Chondrocyte (in vitro differentiated cells): ENCODE data around the gene URB2. TPM values are rescaled to one million over a fixed set of nuclear protein-coding genes. Genes with fewer than 3 reads are reported as not detected.
A peak's percentile ranks its signal among the peaks of the same experiment; 100 is the strongest.
"Not testable (repeated sequence)": the region's sequence is repeated elsewhere in the genome, so short reads cannot be mapped to it uniquely, and the experiment has no call there.

Experiments
- DNase-seq: peaks from one replicate; pipeline ENCODE4 v3.0.0; 2021; ENCODE audit warnings: mixed read lengths, low spot score
- H3K27ac Mint-ChIP-seq: one replicate; pipeline ENCODE4 v1.8.0; 2021; ENCODE audit warnings: mild to moderate bottlenecking, moderate library complexity, mixed read lengths; ENCODE audit not compliant: unreplicated experiment
- H3K27me3 Mint-ChIP-seq: 2 replicates; pipeline ENCODE4 v1.8.0; 2021; ENCODE audit warnings: low read depth, mixed read lengths
- H3K36me3 Mint-ChIP-seq: 2 replicates; pipeline ENCODE4 v1.8.0; 2021; ENCODE audit warnings: low read depth, mixed read lengths
- H3K4me1 Mint-ChIP-seq: 2 replicates; pipeline ENCODE4 v1.8.0; 2021; ENCODE audit warnings: low read depth, mild to moderate bottlenecking, mixed read lengths
- H3K4me3 Mint-ChIP-seq: one replicate; pipeline ENCODE4 v1.8.0; 2021; ENCODE audit warnings: mild to moderate bottlenecking, moderate library complexity, mixed read lengths; ENCODE audit not compliant: unreplicated experiment
- H3K9me3 Mint-ChIP-seq: 2 replicates; pipeline ENCODE4 v1.8.0; 2021; ENCODE audit warnings: low read depth, mixed read lengths
- CTCF ChIP-seq: fragments of 200-600 bp; sonication (generic); IDR thresholded peaks from 2 replicates; pipeline ENCODE4 v1.5.0; 2021; ENCODE audit warnings: antibody characterized with exemption, mild to moderate bottlenecking, moderate library complexity
- total RNA-seq: library from RNA; stranded (reverse); gene quantifications from 3 replicates; pipeline ENCODE4 v1.2.1, GENCODE V29; 2021

The URB2 gene
- total RNA-seq, 1 donor from 2014 or later = 8.4 TPM

- peaks cover 40% of the 10 kb centered on the region for H3K4me1 Mint-ChIP-seq
- TF ChIP-seq CTCF = peak; percentile 30
- H3K4me3 Mint-ChIP-seq = no peak overlapping the region
- peak overlapping the region; percentile 92 for H3K27ac Mint-ChIP-seq
- no peak for DNase-seq
- no peaks in the 10 kb centered on the region for H3K36me3 Mint-ChIP-seq
- H3K9me3 Mint-ChIP-seq = no peaks in the 10 kb centered on the region
- H3K27me3 Mint-ChIP-seq = no peaks in the 10 kb centered on the region
Observed at GRCh38 chr1:229694053-229694693, 68.1 kb downstream of the URB2 start.

- no peaks in the 10 kb centered on the region for H3K9me3 Mint-ChIP-seq
- no peak for DNase-seq
- no peaks in the 10 kb centered on the region for H3K27me3 Mint-ChIP-seq
- no peak overlapping the region for H3K27ac Mint-ChIP-seq
- TF ChIP-seq CTCF = no peak
- H3K4me3 Mint-ChIP-seq = no peak overlapping the region
- H3K4me1 Mint-ChIP-seq = peaks cover 53% of the 10 kb centered on the region
- H3K36me3 Mint-ChIP-seq = no peaks in the 10 kb centered on the region
Observed at GRCh38 chr1:229696385-229696784, 70.3 kb downstream of the URB2 start.

- Mint-ChIP-seq H3K4me1 (peaks cover 27% of the 10 kb centered on the region), H3K27me3 (no peaks in the 10 kb centered on the region), H3K36me3 (no peaks in the 10 kb centered on the region), H3K9me3 (no peaks in the 10 kb centered on the region), H3K27ac (peak overlapping the region; percentile 78), H3K4me3 (no peak overlapping the region)
- no peak for TF ChIP-seq CTCF
- no peak for DNase-seq
Observed at GRCh38 chr1:229699613-229700267, 73.7 kb downstream of the URB2 start.

- Mint-ChIP-seq H3K9me3 (peaks cover 8% of the 10 kb centered on the region), H3K27ac (no peak overlapping the region), H3K27me3 (no peaks in the 10 kb centered on the region), H3K4me3 (no peak overlapping the region), H3K4me1 (peaks cover 33% of the 10 kb centered on the region), H3K36me3 (peaks cover 3% of the 10 kb centered on the region)
- no peak for TF ChIP-seq CTCF
- no peak for DNase-seq
Observed at GRCh38 chr1:229704157-229704556, 78.1 kb downstream of the URB2 start.

GRCh38 chr1:229705152-229705551, 79.1 kb downstream of the URB2 start:
- H3K4me3 Mint-ChIP-seq, H3K27me3 Mint-ChIP-seq, H3K36me3 Mint-ChIP-seq, H3K9me3 Mint-ChIP-seq, H3K27ac Mint-ChIP-seq, DNase-seq: not testable (repeated sequence)
- peaks cover 33% of the 10 kb centered on the region for H3K4me1 Mint-ChIP-seq

- peaks cover 40% of the 10 kb centered on the region for H3K4me1 Mint-ChIP-seq
- DNase-seq, H3K27me3 Mint-ChIP-seq, H3K4me3 Mint-ChIP-seq, H3K36me3 Mint-ChIP-seq, H3K27ac Mint-ChIP-seq, H3K9me3 Mint-ChIP-seq: not testable (repeated sequence)
Observed at GRCh38 chr1:229707127-229707526, 81.1 kb downstream of the URB2 start.
